AG09309 (cell line): ENCODE results near the gene SPATA9.
"Not testable (repeated sequence)": the region's sequence is repeated elsewhere in the genome, so short reads cannot be mapped to it uniquely, and the experiment has no call there.

Experiments
- DNase-seq: peaks from one replicate; pipeline ENCODE4 v3.0.0-alpha.2; 2010; ENCODE audit warnings: low read depth
- H3K4me3 ChIP-seq: 2 replicates; pipeline ENCODE4 v1.5.1; 2011; ENCODE audit warnings: mild to moderate bottlenecking, low read depth, low read length, moderate library complexity; ENCODE audit not compliant: control insufficient read depth
- TF ChIP-seq, protein P1 (sequence below): IDR thresholded peaks from 2 replicates; pipeline ENCODE4 v1.5.1; 2011; ENCODE audit warnings: mild to moderate bottlenecking, low read depth, low read length, inconsistent platforms; ENCODE audit not compliant: insufficient read depth, control insufficient read depth; ENCODE audit errors: missing control alignments

SPATA9 gene

DNA sequence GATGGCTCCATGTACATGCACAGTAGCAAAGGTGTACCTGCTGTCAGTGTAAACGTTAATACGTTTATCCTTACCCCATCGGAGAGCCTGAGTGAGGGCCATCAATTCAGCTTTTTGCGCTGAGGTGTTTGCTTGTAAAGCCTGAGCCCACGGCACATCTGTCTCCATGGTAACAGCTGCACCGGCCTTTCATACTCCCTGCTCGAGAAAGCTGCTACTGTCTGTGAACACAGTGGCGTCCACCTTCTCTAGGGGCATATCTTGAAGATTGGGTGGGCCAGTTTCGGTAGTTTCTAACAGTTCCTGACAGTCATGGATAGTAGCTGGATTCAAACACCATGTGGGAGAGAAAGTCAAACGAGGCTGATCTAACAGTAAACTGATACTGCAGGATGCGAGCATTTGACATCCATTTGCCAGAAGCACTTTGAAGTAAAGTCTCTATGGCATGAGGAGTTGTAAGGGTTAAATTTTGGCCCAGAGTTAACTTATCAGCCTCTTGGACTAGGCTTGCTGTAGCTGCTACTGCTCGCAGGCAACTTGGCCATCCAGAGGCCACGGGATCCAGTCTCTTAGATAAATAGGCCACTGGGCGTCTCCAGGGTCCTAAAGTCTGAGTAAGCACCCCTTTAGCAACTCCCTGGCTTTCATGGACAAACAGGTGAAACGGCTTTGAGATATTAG lies 27.3 kb upstream of the SPATA9 start:
- DNase-seq = no peak
- H3K4me3 ChIP-seq = no peak overlapping the region
- TF ChIP-seq, protein P1, sequence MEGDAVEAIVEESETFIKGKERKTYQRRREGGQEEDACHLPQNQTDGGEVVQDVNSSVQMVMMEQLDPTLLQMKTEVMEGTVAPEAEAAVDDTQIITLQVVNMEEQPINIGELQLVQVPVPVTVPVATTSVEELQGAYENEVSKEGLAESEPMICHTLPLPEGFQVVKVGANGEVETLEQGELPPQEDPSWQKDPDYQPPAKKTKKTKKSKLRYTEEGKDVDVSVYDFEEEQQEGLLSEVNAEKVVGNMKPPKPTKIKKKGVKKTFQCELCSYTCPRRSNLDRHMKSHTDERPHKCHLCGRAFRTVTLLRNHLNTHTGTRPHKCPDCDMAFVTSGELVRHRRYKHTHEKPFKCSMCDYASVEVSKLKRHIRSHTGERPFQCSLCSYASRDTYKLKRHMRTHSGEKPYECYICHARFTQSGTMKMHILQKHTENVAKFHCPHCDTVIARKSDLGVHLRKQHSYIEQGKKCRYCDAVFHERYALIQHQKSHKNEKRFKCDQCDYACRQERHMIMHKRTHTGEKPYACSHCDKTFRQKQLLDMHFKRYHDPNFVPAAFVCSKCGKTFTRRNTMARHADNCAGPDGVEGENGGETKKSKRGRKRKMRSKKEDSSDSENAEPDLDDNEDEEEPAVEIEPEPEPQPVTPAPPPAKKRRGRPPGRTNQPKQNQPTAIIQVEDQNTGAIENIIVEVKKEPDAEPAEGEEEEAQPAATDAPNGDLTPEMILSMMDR = no peak

DNA sequence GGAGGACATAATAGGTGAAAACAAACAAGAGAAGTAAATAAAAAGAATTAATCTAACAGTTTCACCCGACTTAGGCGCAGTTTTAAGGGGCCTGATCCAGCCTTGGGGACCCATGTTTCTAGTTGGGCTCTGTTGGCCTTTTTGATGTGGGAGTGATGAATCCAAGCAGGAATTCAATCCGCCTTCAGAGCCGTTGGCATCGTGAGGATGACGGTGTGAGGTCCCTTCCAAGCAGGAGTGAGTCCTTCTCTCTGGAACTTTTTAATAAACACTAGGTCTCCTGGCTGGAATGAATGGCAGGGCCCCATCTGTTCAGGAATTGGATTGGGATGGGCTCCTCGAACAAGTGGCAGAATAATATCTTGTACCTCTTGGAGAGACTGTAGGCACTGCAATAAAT lies 26.1 kb upstream of the SPATA9 start:
- no peak for DNase-seq
- no peak overlapping the region for H3K4me3 ChIP-seq
- TF ChIP-seq, protein P1 = no peak

DNA sequence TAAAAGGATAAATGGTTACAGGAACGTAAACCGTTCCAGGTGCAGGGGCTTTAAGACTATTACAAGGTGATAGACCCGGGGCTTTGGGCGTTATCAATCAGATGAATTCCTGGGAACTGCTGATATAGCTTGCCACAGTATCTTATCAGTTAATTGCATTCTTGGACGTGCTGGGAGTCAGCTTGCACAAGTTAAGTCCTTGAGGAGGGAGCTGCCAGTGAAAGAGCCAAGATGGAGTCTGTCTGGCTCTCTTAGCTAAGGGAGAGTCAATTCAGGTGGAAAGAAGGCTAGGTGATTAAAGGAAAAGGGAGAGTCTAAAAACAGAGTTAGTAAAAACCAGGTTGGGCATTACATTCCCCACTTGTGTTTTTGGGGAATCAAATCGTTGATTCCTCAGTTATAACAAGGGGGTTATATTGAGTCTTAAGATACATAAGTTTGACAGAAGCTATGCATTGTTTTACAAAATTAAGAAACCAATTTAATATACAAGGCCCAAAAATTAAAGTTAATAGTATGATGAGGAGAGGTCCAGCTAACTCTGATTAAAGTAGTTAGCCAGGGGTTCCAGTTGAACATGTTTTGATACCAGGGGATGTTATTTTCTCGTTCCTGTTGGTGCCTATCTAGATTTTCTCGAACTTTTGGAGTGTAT lies 24.9 kb upstream of the SPATA9 start:
- not testable (repeated sequence) for DNase-seq, H3K4me3 ChIP-seq

DNA sequence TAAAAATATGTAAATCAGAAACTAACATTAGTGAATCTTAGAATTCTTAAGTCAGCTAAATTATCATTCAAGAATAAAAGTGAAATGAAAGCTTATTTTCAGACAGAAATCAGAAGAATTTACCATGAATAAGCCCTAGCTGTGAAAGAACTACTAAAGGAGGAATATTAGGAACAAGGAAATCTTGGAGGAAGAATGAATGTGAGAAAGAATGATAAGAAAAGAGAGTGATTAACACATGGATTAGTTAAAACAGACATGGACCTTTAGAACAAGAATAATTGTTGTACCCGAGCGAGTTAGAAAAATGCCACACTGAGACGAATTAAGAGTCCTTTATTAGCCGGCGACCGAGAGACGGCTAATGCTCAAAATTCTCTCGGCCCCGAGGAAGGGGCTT lies 24.3 kb upstream of the SPATA9 start:
- TF ChIP-seq, protein P1 = no peak
- H3K4me3 ChIP-seq = no peak overlapping the region

DNA sequence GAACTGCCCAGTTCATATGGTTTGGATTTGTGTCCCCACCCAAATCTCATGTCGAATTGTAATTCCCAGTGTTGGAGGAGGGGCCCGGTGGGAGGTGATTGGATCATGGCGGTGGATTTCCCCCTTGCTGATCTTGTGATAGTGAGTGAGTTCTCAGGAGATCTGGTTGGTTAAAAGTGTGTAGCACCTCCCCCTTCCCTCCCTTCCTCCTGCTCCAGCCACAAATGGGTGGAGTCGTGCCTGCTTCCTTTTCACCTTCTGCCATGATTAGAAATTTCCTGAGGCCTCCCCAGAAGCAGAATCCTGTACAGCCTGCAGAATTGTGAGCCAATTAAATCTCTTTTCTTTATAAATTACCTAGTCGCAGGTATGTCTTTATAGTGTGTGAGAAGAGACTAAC lies 23.4 kb upstream of the SPATA9 start:
- H3K4me3 ChIP-seq, DNase-seq: not testable (repeated sequence)

More for the DNA sequence above, 24.3 kb upstream of the SPATA9 start:
- no peak for DNase-seq

DNA sequence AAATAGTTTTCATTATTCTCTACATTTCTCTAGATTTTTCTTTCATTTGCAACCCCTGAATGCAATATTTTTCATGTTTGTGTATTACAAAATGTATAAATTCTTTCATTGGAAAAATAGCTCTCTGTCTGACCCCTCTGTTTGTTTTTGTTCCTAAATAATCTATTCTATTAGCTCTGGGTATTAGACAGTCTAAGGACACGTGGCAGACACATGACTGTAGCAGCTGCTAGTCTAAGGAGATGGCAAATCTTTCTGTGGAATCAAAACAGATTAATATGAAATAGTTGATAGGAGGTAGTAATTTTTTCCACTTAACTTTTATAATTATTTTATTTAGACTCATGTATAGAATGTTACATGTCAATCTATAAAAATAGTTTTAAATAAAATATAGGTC lies 21.4 kb upstream of the SPATA9 start:
- DNase-seq = no peak
- TF ChIP-seq, protein P1 = no peak
- H3K4me3 ChIP-seq = no peak overlapping the region

GRCh38 chr5:95701074-95701473 lies 18.3 kb upstream of the SPATA9 start:
- H3K4me3 ChIP-seq = no peak overlapping the region
- TF ChIP-seq, protein P1 = no peak
- DNase-seq = no peak

DNA sequence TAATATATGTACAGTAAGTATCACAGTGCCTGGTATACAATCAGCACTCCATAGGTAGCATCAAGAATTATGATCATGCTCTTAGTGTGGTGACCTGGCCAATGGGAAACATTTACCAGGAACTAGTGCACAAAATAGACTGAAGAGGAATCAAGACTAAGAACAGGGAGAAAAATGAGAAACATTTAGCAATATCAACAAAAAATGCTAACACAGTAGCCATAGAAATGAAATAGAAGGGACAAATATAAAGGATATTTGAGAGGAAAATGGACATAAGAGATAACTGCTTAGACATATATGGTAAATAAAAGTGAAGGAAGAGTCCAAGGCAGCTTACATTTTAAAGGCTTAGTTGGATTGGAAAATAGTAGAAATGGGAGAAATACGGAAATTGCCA lies 16.5 kb upstream of the SPATA9 start:
- no peak overlapping the region for H3K4me3 ChIP-seq
- TF ChIP-seq, protein P1 = no peak
- no peak for DNase-seq
